HL-60 (cell line): ENCODE data around the gene TBCCD1.

Experiments
- DNase-seq, 2 experiments: peaks; one replicate each; pipeline ENCODE4 v3.0.0-alpha.2; 2010 to 2020; ENCODE audit warnings: low read depth in 1 of 2, low spot score in 1 of 2
- H3K27ac ChIP-seq: fragments of 250-450 bp; sonication (Bioruptor Pico); replicated peaks from 2 replicates; pipeline ENCODE4 v1.5.1; 2020; ENCODE audit warnings: mild to moderate bottlenecking, moderate library complexity
- H3K27me3 ChIP-seq: fragments of 250-450 bp; sonication (Bioruptor Pico); 2 replicates; pipeline ENCODE4 v1.5.1; 2021; ENCODE audit warnings: mild to moderate bottlenecking, moderate library complexity; ENCODE audit not compliant: insufficient read depth, poor library complexity, severe bottlenecking
- H3K4me3 ChIP-seq: replicated peaks from 2 replicates; pipeline ENCODE4 v1.5.1; 2011; ENCODE audit warnings: mild to moderate bottlenecking, control low read depth, low read length; ENCODE audit not compliant: insufficient read depth
- CTCF ChIP-seq: IDR thresholded peaks from one replicate; pipeline ENCODE4 v1.5.1; 2011; ENCODE audit warnings: low read length, control low read depth, inconsistent platforms; ENCODE audit not compliant: insufficient read depth
- GABPA ChIP-seq: IDR thresholded peaks from 2 replicates; pipeline ENCODE4 v1.6.1; 2012; ENCODE audit warnings: low read depth
- POLR2AphosphoS5 ChIP-seq: IDR thresholded peaks from 2 replicates; pipeline ENCODE4 v1.6.1; 2012; ENCODE audit warnings: low read depth
- SPI1 ChIP-seq: IDR thresholded peaks from 2 replicates; pipeline ENCODE4 v1.6.1; 2012; ENCODE audit warnings: low read depth, mild to moderate bottlenecking, borderline replicate concordance
- TF ChIP-seq, protein P1 (sequence below): IDR thresholded peaks from 2 replicates; pipeline ENCODE4 v1.6.1; 2012; ENCODE audit warnings: low read depth; ENCODE audit not compliant: insufficient replicate concordance

The TBCCD1 gene

GRCh38 chr3:186571644-186572013, 4.5 kb upstream of the TBCCD1 start:
- Histone ChIP-seq H3K27ac (peak overlapping the region; percentile 92; the same call in 1 of the 2 replicates), H3K27me3 (no peaks in the 10 kb centered on the region), H3K4me3 (peak overlapping the region; percentile 99)
- TF ChIP-seq, protein P1, sequence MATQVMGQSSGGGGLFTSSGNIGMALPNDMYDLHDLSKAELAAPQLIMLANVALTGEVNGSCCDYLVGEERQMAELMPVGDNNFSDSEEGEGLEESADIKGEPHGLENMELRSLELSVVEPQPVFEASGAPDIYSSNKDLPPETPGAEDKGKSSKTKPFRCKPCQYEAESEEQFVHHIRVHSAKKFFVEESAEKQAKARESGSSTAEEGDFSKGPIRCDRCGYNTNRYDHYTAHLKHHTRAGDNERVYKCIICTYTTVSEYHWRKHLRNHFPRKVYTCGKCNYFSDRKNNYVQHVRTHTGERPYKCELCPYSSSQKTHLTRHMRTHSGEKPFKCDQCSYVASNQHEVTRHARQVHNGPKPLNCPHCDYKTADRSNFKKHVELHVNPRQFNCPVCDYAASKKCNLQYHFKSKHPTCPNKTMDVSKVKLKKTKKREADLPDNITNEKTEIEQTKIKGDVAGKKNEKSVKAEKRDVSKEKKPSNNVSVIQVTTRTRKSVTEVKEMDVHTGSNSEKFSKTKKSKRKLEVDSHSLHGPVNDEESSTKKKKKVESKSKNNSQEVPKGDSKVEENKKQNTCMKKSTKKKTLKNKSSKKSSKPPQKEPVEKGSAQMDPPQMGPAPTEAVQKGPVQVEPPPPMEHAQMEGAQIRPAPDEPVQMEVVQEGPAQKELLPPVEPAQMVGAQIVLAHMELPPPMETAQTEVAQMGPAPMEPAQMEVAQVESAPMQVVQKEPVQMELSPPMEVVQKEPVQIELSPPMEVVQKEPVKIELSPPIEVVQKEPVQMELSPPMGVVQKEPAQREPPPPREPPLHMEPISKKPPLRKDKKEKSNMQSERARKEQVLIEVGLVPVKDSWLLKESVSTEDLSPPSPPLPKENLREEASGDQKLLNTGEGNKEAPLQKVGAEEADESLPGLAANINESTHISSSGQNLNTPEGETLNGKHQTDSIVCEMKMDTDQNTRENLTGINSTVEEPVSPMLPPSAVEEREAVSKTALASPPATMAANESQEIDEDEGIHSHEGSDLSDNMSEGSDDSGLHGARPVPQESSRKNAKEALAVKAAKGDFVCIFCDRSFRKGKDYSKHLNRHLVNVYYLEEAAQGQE: no peak
- no peak for TF ChIP-seq GABPA
- peak; percentile 96 for TF ChIP-seq SPI1
- TF ChIP-seq CTCF: no peak
- no peak for DNase-seq

DNA sequence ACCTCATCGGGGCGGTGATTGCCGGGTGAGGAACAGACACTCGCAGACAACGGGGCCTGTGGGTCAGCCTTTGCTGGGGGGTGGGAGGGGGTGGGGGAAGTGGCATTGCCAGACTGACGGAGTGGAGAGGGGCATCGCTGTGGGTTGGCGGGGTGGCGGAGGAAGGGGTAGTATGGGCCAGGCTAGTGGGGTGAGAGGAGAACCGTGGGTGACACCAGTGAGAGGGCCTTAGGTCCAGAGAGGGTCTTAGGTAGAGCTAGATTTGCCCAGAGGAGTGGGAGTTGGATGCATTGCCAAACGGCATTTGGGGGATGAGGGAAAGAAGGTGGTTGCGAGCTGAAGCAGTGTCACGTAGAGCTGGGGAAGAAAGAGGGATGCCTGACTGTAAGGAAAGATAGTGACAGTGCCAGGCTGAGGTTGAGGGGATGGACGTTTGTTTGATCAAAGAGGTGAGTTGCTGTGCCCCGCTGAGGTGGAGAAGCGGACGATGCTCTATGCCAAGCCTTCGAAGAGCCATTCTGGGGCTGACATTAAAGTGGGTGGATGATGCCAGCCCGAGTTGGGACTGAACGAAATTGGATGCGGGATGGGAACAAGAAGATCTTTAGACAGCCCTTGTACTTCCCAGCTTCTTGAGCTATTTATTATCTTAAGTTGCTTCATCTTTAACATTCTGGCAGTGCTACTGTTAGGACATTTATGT, 4.0 kb upstream of the TBCCD1 start:
- Histone ChIP-seq H3K27ac (peak overlapping the region; percentile 92), H3K27me3 (no peaks in the 10 kb centered on the region), H3K4me3 (peak overlapping the region; percentile 99)
- DNase-seq: no peak
- TF ChIP-seq POLR2AphosphoS5 (no peak; the same call in 1 of the 2 replicates), GABPA (no peak), SPI1 (no peak), CTCF (no peak)
- TF ChIP-seq, protein P1: no peak

GRCh38 chr3:186570096-186570940, 3.2 kb upstream of the TBCCD1 start, which contains the start of gene DNAJB11:
Gene DNAJB11, plus strand, starts transcription at chr3:186570720. Its CDS starts 178 bp downstream, at chr3:186570898.
- peak; percentile 91 for TF ChIP-seq POLR2AphosphoS5
- TF ChIP-seq, protein P1: peak; percentile 75
- peak; percentile 70 for TF ChIP-seq GABPA
- TF ChIP-seq SPI1: peak; percentile 71; the same call in 1 of the 2 replicates
- no peak for TF ChIP-seq CTCF
- H3K27ac ChIP-seq: peak within 1 kb of the TSS; percentile 92
- DNase-seq: peak; percentile 99 to 100
- H3K4me3 ChIP-seq: peak within 1 kb of the TSS; percentile 99
- H3K27me3 ChIP-seq: no peaks in the 10 kb centered on the region
